ENCODE results near the gene RARRES2.

RARRES2 gene

GRCh38 chr7:150361807-150362621 is 20.6 kb upstream of the RARRES2 start:
- no peaks in the 10 kb centered on the region for H4K20me1 ChIP-seq (ENCODE audit: insufficient read depth)
- H3K4me3 ChIP-seq (IDR thresholded peaks at IDR 0.05; ENCODE audit: insufficient read depth, low read depth, low read length) = no peak overlapping the region
- no peak for TF ChIP-seq CTCF (conservative IDR thresholded peaks at IDR 0.05; ENCODE audit: low read depth, low read length)
- H3K27ac ChIP-seq = no peak overlapping the region
- peaks cover 59% of the 10 kb centered on the region for H3K4me1 ChIP-seq (ENCODE audit: low read depth, poor library complexity, severe bottlenecking)
- H2AFZ ChIP-seq (ENCODE audit: low read depth) = no peak overlapping the region
- no peak overlapping the region for H3K9ac ChIP-seq
- H3K79me2 ChIP-seq (ENCODE audit: insufficient read depth, low read depth) = no peaks in the 10 kb centered on the region
- no peaks in the 10 kb centered on the region for H3K36me3 ChIP-seq (ENCODE audit: insufficient read depth)
- no peaks in the 10 kb centered on the region for H3K27me3 ChIP-seq (ENCODE audit: insufficient read depth, low read depth)
- no peak overlapping the region for H3K4me2 ChIP-seq

- no peak overlapping the region for H3K4me2 ChIP-seq
- no peak for TF ChIP-seq CTCF (conservative IDR thresholded peaks at IDR 0.05; ENCODE audit: low read depth, low read length)
- H3K9ac ChIP-seq = no peak overlapping the region
Measured at GRCh38 chr7:150361402-150361801, 20.0 kb upstream of the RARRES2 start.

GRCh38 chr7:150360363-150361058 is 19.1 kb upstream of the RARRES2 start:
- Histone ChIP-seq H3K4me3 (IDR thresholded peaks at IDR 0.05; ENCODE audit: insufficient read depth, low read depth, low read length) (no peak overlapping the region), H3K36me3 (ENCODE audit: insufficient read depth) (no peaks in the 10 kb centered on the region), H3K79me2 (ENCODE audit: insufficient read depth, low read depth) (no peaks in the 10 kb centered on the region), H4K20me1 (ENCODE audit: insufficient read depth) (no peaks in the 10 kb centered on the region), H3K4me2 (no peak overlapping the region), H2AFZ (ENCODE audit: low read depth) (no peak overlapping the region), H3K27me3 (ENCODE audit: insufficient read depth, low read depth) (no peaks in the 10 kb centered on the region), H3K4me1 (ENCODE audit: low read depth, poor library complexity, severe bottlenecking) (peaks cover 59% of the 10 kb centered on the region), H3K9ac (no peak overlapping the region), H3K27ac (no peak overlapping the region)
- no peak for TF ChIP-seq CTCF (conservative IDR thresholded peaks at IDR 0.05; ENCODE audit: low read depth, low read length)

More at GRCh38 chr7:150361402-150361801, 20.0 kb upstream of the RARRES2 start:
- Histone ChIP-seq H3K4me1 (ENCODE audit: low read depth, poor library complexity, severe bottlenecking) (peaks cover 59% of the 10 kb centered on the region), H2AFZ (ENCODE audit: low read depth) (no peak overlapping the region), H3K4me3 (IDR thresholded peaks at IDR 0.05; ENCODE audit: insufficient read depth, low read depth, low read length) (no peak overlapping the region), H3K27ac (no peak overlapping the region), H4K20me1 (ENCODE audit: insufficient read depth) (no peaks in the 10 kb centered on the region), H3K36me3 (ENCODE audit: insufficient read depth) (no peaks in the 10 kb centered on the region), H3K27me3 (ENCODE audit: insufficient read depth, low read depth) (no peaks in the 10 kb centered on the region), H3K79me2 (ENCODE audit: insufficient read depth, low read depth) (no peaks in the 10 kb centered on the region)

- Histone ChIP-seq H3K27ac (no peak overlapping the region), H3K4me2 (no peak overlapping the region), H4K20me1 (ENCODE audit: insufficient read depth) (no peaks in the 10 kb centered on the region), H2AFZ (ENCODE audit: low read depth) (no peak overlapping the region), H3K36me3 (ENCODE audit: insufficient read depth) (no peaks in the 10 kb centered on the region), H3K4me1 (ENCODE audit: low read depth, poor library complexity, severe bottlenecking) (peaks cover 65% of the 10 kb centered on the region), H3K79me2 (ENCODE audit: insufficient read depth, low read depth) (no peaks in the 10 kb centered on the region), H3K9ac (no peak overlapping the region), H3K27me3 (ENCODE audit: insufficient read depth, low read depth) (no peaks in the 10 kb centered on the region), H3K4me3 (IDR thresholded peaks at IDR 0.05; ENCODE audit: insufficient read depth, low read depth, low read length) (no peak overlapping the region)
- no peak for TF ChIP-seq CTCF (conservative IDR thresholded peaks at IDR 0.05; ENCODE audit: low read depth, low read length)
Measured at GRCh38 chr7:150359622-150360362, 18.4 kb upstream of the RARRES2 start.

Data from KMS-11 (cell line).